Astrocyte of the spinal cord (primary cell): ENCODE results near the gene DUSP22.

Experiments
- DNase-seq: peaks from one replicate; pipeline ENCODE4 v3.0.0; 2011; ENCODE audit warnings: low read depth, low spot score
- H3K4me3 ChIP-seq: 2 replicates; pipeline ENCODE4 v1.5.1; 2011; ENCODE audit warnings: low read depth, mild to moderate bottlenecking, low read length, moderate library complexity
- in situ Hi-C: cut with HindIII; loops from 2 replicates; pipeline ENCODE4 v1.10.0; 2017; ENCODE audit warnings: low sequenced_read_pairs
- TF ChIP-seq, protein P1 (sequence below): IDR thresholded peaks from 2 replicates; pipeline ENCODE4 v1.5.1; 2012; ENCODE audit warnings: low read depth, mild to moderate bottlenecking, low read length, inconsistent platforms

The DUSP22 gene

DNA sequence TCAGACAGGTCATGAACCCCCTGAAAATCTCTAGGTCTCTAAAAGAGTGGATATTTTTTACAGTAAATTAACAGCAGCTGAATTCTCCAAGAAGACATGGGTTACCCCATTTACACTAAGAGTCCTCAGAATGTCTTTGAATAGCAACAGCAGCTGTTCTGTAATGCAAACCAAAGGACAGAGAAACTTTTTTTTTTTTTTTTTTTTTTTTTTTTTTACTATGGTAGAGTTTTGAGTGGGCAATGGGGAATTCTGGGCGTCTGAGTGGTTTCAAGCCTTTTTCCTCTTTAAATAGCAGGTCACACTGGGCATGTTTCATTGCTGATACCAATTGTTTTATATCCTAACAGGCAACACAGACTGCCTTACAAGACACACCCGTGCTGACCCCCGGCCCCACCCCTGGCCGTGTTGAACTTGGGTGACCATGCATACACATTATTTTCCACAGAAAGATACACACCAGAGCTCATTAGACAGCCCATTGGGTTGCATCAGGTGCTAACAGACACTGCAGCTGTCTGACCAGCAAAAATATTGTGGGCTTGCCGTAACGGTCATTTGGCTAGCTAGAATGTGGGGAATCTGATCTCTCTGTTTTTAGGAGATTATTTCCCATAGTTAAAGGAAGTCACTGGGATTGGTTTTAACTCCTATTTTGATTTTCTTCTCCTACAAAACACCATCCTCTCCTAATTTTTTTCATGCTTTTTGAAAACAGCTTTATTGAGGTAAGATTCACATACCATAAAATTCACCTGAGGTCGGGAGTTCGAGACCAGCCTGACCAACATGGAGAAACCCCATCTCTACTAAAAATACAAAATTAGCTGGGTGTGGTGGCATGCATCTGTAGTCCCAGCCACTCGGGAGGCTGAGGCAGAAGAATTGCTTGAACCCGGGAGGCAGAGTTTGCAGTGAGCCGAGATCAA lies 72.6 kb downstream of the DUSP22 start:
- no peak overlapping the region for H3K4me3 ChIP-seq
- TF ChIP-seq, protein P1, sequence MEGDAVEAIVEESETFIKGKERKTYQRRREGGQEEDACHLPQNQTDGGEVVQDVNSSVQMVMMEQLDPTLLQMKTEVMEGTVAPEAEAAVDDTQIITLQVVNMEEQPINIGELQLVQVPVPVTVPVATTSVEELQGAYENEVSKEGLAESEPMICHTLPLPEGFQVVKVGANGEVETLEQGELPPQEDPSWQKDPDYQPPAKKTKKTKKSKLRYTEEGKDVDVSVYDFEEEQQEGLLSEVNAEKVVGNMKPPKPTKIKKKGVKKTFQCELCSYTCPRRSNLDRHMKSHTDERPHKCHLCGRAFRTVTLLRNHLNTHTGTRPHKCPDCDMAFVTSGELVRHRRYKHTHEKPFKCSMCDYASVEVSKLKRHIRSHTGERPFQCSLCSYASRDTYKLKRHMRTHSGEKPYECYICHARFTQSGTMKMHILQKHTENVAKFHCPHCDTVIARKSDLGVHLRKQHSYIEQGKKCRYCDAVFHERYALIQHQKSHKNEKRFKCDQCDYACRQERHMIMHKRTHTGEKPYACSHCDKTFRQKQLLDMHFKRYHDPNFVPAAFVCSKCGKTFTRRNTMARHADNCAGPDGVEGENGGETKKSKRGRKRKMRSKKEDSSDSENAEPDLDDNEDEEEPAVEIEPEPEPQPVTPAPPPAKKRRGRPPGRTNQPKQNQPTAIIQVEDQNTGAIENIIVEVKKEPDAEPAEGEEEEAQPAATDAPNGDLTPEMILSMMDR = no peak
- in situ Hi-C loops = no loop called here
- no peak for DNase-seq

DNA sequence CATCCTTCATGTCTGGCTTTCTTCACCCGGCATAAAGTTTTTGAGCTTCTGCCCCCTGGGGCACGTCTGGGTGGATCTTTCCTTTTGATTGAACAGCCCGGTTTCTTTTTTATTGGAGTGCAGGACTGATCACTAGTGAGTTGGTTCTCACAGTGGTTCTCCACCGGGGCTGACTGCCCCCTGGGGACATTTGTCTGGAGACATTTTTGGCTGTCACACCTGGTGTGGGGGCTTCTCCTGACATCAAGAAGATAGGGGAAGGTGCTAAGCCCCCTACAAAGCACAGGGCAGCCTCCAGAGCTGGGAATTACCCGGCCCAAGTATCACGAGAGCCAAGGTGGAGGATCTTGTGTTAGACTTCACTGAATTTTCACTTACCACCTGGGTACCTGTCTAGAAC lies 73.5 kb downstream of the DUSP22 start:
- no peak for DNase-seq
- in situ Hi-C loops = no loop called here
- no peak overlapping the region for H3K4me3 ChIP-seq
- TF ChIP-seq, protein P1 = no peak

DNA sequence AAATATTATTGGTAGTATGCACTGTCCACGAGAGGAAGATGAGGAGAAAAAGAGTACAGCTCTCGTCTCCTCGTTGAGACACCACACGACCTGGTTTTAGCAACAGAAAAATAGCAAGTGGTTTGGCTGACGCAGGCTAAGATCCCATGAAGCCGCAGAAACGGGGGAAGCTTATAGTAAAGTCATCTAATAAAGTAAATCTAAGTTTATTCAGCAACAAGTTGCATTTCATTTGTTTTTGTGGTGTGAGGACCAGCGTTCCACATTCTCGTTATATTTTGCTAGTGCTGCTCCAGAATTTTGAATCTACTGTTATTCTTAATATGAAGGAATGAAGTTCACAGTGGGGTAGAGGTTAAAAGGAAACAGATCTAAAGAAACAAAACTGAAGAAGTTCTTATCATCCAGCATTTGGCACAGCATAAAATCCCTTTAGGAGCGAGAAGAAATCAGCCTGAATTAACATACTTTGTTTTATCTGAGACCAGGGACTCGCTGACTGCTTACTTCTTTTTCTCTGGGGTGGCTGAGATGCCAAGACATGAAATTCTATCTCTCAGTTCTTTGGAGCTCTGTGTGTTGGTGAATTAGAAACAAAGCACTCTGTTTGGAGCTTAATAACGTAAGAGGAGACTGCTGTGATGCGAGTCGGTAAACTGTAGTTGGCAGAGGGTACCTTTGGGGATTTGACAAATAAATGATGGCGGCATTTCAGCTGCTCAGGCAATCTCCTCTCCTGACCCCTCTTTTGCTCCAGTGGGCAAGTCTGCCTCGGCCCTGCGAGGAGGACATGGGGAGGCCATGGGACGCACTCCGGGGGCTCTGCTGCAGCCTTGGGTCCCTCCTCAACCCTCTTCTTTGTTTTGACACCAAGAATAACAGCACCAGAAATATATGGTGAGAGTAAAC lies 74.4 kb downstream of the DUSP22 start:
- in situ Hi-C loops = no loop called here
- TF ChIP-seq, protein P1 = no peak

DNA sequence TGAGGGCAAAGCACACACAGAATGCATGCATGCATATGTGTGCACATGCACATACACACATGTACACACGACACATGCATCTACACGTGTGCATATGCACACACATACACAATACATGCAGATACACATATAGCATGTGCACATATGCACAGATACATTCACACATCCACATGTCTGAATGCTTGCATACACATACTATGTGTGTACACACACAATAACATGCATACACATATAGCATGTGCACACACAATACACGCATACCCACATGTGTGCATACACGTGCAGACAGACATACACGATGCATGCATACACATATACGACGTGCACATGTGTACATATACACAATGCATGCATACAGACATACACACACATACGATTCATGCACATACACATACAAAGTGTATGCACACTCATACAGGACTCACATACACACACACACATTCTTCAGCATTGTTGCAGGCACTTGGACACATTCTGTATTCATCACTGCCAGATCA lies 75.1 kb downstream of the DUSP22 start:
- TF ChIP-seq, protein P1 = no peak
- no peak for DNase-seq
- no peak overlapping the region for H3K4me3 ChIP-seq
- in situ Hi-C loops = no loop called here

More for the DNA sequence above, 74.4 kb downstream of the DUSP22 start:
- no peak overlapping the region for H3K4me3 ChIP-seq
- no peak for DNase-seq

DNA sequence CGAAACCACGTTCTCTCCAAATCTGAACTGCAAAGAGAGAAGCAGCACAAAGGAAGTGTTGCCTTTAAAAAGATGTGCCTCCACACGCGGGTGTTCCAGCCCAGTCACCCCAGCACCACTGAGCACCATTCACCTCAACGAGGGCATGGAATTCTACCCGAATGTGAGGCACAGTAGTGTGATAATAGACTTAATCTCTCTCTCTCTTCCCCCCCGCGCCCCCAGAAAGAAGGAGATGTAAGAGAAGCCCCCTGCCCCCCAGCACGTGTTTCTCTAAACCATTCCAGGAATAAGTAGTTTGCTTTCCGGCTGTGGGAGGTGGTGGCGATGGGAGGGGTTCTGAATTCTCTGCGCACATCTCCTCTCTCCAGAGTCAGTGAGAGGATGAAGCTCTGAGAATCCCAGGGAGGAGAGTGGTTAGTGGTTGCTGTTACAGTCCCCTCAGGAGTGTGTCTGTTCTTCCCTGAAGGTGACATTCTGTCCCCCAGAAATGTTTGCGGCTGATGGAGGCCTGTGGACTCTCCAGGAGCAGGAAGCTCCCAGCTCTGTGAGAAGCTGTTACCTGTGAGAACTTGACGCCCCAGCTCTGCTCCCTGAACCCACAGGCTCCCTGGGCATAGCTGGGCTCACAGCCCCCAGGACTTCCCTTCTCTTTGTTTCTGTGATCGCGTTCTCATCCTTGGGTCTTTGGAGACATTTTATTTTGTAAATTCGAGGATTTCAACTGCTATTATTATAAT lies 75.8 kb downstream of the DUSP22 start:
- H3K4me3 ChIP-seq = no peak overlapping the region
- TF ChIP-seq, protein P1 = no peak
- DNase-seq = no peak
- in situ Hi-C loops = no loop called here
